H7 (cell line): ENCODE data around the gene ZNF575. TPM values are rescaled to one million over a fixed set of nuclear protein-coding genes. Genes with fewer than 3 reads are reported as not detected.
"Not testable (repeated sequence)": the region's sequence is repeated elsewhere in the genome, so short reads cannot be mapped to it uniquely, and the experiment has no call there.

ENCODE experiments used
- DNase-seq: peaks from one replicate; pipeline ENCODE4 v3.0.0; 2012
- H3K27me3 ChIP-seq: 2 replicates; pipeline ENCODE4 v1.6.0; 2011; ENCODE audit warnings: mild to moderate bottlenecking, low read length; ENCODE audit not compliant: control insufficient read depth, insufficient read depth
- H3K36me3 ChIP-seq: replicated peaks from 2 replicates; pipeline ENCODE4 v1.5.1; 2011; ENCODE audit warnings: low read length; ENCODE audit not compliant: control insufficient read depth, insufficient read depth
- H3K4me3 ChIP-seq: 2 replicates; pipeline ENCODE4 v1.5.1; 2011; ENCODE audit warnings: low read depth, mild to moderate bottlenecking, control low read depth, low read length, moderate library complexity; ENCODE audit not compliant: insufficient read depth
- total RNA-seq: library from RNA; depleted of rRNA; stranded (reverse); fragments of >200 nt; shearing (Covaris generic); gene quantifications from 2 replicates; pipeline ENCODE4 v1.2.3, GENCODE V29; 2014

ZNF575 gene
- total RNA-seq, 1 experiment from 2014 or later, result not detected

GRCh38 chr19:43503501-43504425 lies 29.2 kb upstream of the ZNF575 start:
- Histone ChIP-seq H3K27me3 (peaks cover 42% of the 10 kb centered on the region), H3K36me3 (no peaks in the 10 kb centered on the region), H3K4me3 (peak overlapping the region; percentile 73)
- peak; percentile 99 for DNase-seq

- Histone ChIP-seq H3K4me3 (peak within 1 kb of the TSS; percentile 73), H3K36me3 (no peaks in the 10 kb centered on the region), H3K27me3 (peaks cover 42% of the 10 kb centered on the region)
- peak; percentile 81 for DNase-seq
Measured at GRCh38 chr19:43504426-43505185, 28.4 kb upstream of the ZNF575 start, which contains the start of gene PHLDB3. Gene PHLDB3 (minus strand): TSS chr19:43504746. CDS start chr19:43504118, 628 bp downstream.

- Histone ChIP-seq H3K4me3 (no peak overlapping the region; the same call in 1 of the 2 replicates), H3K36me3 (peaks cover 1% of the 10 kb centered on the region), H3K27me3 (peaks cover 42% of the 10 kb centered on the region)
- DNase-seq, result no peak
Measured at GRCh38 chr19:43505186-43505456, 27.9 kb upstream of the ZNF575 start.

- H3K36me3 ChIP-seq, result peaks cover 1% of the 10 kb centered on the region
- H3K27me3 ChIP-seq, result peaks cover 42% of the 10 kb centered on the region
- DNase-seq, result no peak
- H3K4me3 ChIP-seq, result no peak overlapping the region
Measured at GRCh38 chr19:43505941-43506340, 27.0 kb upstream of the ZNF575 start.

GRCh38 chr19:43506629-43507028 lies 26.4 kb upstream of the ZNF575 start:
- H3K36me3 ChIP-seq, result peaks cover 1% of the 10 kb centered on the region
- no peak overlapping the region for H3K4me3 ChIP-seq
- DNase-seq, result no peak
- peaks cover 38% of the 10 kb centered on the region for H3K27me3 ChIP-seq

- DNase-seq, result no peak
- peaks cover 1% of the 10 kb centered on the region for H3K36me3 ChIP-seq
- H3K4me3 ChIP-seq, result no peak overlapping the region
- H3K27me3 ChIP-seq, result peaks cover 25% of the 10 kb centered on the region
Measured at GRCh38 chr19:43507880-43508279, 25.1 kb upstream of the ZNF575 start.

- Histone ChIP-seq H3K27me3 (peaks cover 2% of the 10 kb centered on the region; the same call in 1 of the 2 replicates), H3K4me3 (no peak overlapping the region), H3K36me3 (peaks cover 1% of the 10 kb centered on the region)
- no peak for DNase-seq
Measured at GRCh38 chr19:43510713-43511112, 22.3 kb upstream of the ZNF575 start.

GRCh38 chr19:43511324-43511723 lies 21.7 kb upstream of the ZNF575 start:
- no peak overlapping the region for H3K4me3 ChIP-seq
- no peaks in the 10 kb centered on the region for H3K27me3 ChIP-seq
- peaks cover 1% of the 10 kb centered on the region for H3K36me3 ChIP-seq
- DNase-seq, result no peak

GRCh38 chr19:43512399-43512798 lies 20.6 kb upstream of the ZNF575 start:
- not testable (repeated sequence) for H3K27me3 ChIP-seq, H3K4me3 ChIP-seq, H3K36me3 ChIP-seq, DNase-seq

- no peak for DNase-seq
- no peaks in the 10 kb centered on the region for H3K27me3 ChIP-seq
Measured at GRCh38 chr19:43518051-43518450, 14.9 kb upstream of the ZNF575 start.

GRCh38 chr19:43519436-43520088 lies 13.4 kb upstream of the ZNF575 start:
- peak; percentile 82 for DNase-seq
- Histone ChIP-seq H3K27me3 (no peaks in the 10 kb centered on the region), H3K4me3 (no peak overlapping the region)

More at GRCh38 chr19:43518051-43518450, 14.9 kb upstream of the ZNF575 start:
- H3K4me3 ChIP-seq, result no peak overlapping the region
- no peaks in the 10 kb centered on the region for H3K36me3 ChIP-seq

GRCh38 chr19:43522929-43523328 lies 10.1 kb upstream of the ZNF575 start:
- DNase-seq, result no peak
- Histone ChIP-seq H3K36me3 (no peaks in the 10 kb centered on the region), H3K4me3 (no peak overlapping the region), H3K27me3 (peaks cover 18% of the 10 kb centered on the region)

More at GRCh38 chr19:43519436-43520088, 13.4 kb upstream of the ZNF575 start:
- H3K36me3 ChIP-seq, result no peaks in the 10 kb centered on the region

- DNase-seq, H3K4me3 ChIP-seq: not testable (repeated sequence)
- peaks cover 21% of the 10 kb centered on the region for H3K27me3 ChIP-seq
Measured at GRCh38 chr19:43523696-43524095, 9.3 kb upstream of the ZNF575 start.

More at GRCh38 chr19:43523696-43524095, 9.3 kb upstream of the ZNF575 start:
- not testable (repeated sequence) for H3K36me3 ChIP-seq
